ENCODE measurements around the gene HSPB2.

Gene HSPB2

DNA sequence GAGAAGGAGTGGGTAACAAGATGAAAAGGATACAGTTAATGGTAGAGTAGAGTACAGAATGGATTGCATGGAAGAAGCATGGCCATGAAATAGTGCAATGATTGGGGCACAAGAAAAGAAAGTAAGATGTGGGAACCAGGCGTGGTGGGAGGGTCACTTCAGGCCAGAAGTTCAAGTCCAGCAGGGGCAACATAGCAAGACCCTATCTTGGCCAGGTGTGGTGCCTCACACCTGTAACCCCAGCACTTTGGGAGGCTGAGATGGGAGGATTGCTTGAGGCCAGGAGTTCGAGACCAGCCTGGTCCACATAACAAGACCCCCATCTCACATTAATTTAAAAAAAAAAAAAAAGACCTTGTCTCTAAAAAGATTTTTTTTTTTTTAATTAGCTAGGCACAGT is 4.8 kb downstream of the HSPB2 start:
- peak overlapping the region; percentile 88 for H3K27ac ChIP-seq

DNA sequence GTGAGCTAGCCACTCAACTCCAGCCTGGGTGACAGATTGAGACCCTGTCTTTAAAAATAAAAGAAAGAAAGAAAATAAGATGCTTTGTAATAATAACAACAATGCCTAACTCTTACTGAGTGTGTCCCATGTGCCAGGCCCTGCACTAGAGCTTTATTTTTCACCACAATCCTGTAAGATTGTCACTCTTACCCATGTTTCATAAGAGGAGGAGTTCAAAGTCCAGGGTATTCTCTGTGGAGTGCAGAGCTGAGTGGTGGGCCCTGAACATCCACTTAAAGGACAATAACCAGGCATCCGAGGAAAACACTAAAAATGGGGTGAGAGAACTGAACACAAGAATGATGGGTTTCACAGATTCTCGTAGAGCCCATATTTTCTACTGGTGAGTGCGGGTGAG is 5.3 kb downstream of the HSPB2 start:
- peak overlapping the region; percentile 88 for H3K27ac ChIP-seq
- TF ChIP-seq, protein P1, sequence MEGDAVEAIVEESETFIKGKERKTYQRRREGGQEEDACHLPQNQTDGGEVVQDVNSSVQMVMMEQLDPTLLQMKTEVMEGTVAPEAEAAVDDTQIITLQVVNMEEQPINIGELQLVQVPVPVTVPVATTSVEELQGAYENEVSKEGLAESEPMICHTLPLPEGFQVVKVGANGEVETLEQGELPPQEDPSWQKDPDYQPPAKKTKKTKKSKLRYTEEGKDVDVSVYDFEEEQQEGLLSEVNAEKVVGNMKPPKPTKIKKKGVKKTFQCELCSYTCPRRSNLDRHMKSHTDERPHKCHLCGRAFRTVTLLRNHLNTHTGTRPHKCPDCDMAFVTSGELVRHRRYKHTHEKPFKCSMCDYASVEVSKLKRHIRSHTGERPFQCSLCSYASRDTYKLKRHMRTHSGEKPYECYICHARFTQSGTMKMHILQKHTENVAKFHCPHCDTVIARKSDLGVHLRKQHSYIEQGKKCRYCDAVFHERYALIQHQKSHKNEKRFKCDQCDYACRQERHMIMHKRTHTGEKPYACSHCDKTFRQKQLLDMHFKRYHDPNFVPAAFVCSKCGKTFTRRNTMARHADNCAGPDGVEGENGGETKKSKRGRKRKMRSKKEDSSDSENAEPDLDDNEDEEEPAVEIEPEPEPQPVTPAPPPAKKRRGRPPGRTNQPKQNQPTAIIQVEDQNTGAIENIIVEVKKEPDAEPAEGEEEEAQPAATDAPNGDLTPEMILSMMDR (conservative IDR thresholded peaks at IDR 0.05): no peak

More for the DNA sequence above, 4.8 kb downstream of the HSPB2 start:
- TF ChIP-seq, protein P1 (conservative IDR thresholded peaks at IDR 0.05): no peak

DNA sequence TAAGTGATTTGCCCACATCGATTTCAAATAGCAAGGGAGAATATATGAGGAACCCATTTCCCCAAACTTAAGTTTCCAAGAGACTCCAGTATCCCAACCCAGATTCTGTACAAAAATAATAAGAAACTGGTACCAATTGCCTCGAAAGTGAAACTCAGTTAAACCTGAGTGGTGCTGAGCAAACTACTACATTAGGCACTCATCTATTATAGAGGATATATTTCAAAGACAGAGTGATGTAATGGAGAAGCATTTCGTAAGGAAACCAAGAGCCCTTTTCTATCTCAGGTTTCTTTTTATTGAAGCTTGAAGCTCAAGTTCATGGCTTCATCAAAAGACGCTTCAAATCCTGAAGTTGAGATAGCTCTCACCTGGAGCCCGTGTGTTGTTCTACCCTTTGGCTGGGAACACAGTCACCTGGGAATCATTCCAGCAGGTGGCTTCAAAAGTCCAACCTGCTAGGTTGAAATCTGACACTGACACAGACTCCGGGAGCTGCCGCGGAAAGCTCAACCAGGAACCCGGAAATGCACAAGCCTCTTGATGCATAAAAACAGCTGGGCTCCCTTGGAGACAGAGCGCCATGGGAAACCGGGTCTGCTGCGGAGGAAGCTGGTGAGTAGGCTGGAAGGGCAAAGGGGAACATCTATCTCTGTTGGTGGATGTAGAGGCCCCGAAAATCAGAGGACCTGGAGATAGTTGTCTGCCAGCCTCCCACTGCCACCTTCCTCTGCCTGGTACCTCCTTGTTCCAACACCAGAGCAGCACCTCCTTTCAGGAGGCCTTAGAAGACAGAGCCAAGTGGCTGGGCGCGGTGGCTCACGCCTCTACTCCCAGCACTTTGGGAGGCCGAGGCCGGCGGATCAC is 6.1 kb downstream of the HSPB2 start, which contains the start of gene C11orf52:
TSS of gene C11orf52 (plus strand) at position 524 of the 867 bp plus-strand sequence. CDS start at position 584, 60 bp downstream.
- H3K27ac ChIP-seq: peak within 1 kb of the TSS; percentile 88
- TF ChIP-seq, protein P1 (conservative IDR thresholded peaks at IDR 0.05): peak; percentile 22; the same call in 1 of the 2 replicates

DNA sequence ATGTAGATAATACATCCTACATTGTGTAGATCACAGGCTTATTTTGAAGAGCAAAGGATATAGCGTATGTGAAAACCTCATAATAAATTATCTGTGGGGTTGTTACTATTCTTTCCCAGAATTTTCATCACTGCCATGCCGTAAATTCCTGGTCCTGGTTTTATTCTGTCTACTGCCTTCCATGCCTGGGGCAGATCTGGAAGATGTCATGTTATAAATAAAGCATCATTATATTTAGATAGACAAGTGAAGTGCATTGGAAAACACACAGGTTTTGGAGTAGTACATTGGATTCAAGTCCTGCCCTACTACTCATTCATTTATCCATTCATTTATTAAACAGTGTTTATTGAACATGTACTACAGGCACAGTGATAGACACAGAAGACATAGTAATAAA is 8.4 kb downstream of the HSPB2 start:
- no peak overlapping the region for H3K27ac ChIP-seq
- TF ChIP-seq, protein P1 (conservative IDR thresholded peaks at IDR 0.05): no peak

DNA sequence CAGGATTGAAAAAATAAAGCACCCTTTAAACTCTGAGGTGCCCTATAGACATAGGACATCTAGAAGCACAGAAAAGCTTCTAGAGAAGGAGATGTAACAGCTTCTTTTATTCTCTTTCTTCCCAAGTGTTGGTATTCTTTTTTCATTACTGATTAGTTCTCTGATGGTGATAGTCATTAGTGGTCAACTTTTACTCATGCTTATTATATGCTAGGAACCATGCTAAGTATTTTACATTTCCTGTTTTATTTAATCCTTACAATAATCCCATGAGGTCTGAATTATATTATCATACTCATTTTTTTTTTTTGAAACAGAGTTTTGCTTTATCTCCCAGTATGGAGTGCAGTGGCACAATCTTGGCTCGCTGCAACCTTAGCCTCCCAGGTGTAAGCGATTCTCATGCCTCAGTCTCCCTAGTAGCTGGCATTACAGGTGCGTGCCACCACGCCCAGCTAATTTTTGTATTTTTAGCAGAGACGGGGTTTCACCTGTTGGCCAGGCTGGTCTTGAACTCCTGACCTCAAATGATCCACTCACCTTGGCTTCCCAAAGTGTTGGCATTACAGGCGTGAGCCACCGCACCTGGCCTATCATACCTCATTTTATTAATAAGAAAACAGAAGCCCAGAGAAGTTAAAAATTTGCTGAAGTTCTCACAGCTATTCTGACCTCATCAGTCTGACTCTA is 9.2 kb downstream of the HSPB2 start:
- H3K27ac ChIP-seq: no peak overlapping the region
- TF ChIP-seq, protein P1 (conservative IDR thresholded peaks at IDR 0.05): no peak

DNA sequence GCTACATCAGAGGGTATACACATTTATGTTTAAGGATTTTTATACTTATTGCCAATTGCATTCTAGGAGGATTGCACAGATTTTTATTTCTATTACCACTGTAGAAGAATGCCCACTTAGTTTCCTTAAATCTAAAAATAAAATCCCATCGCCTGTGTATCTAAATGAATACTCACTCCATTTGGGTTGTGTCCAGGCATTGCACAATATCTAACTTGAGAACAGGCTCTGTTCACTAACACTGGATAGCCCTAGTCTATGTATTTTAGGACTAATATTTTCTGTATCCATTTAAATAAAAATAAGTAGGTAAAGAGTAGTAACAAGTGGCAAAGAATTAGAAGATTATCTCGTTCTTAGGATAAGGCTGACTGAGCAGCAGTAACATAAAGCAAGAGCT is 10.3 kb downstream of the HSPB2 start:
- TF ChIP-seq, protein P1 (conservative IDR thresholded peaks at IDR 0.05): no peak
- H3K27ac ChIP-seq: no peak overlapping the region

DNA sequence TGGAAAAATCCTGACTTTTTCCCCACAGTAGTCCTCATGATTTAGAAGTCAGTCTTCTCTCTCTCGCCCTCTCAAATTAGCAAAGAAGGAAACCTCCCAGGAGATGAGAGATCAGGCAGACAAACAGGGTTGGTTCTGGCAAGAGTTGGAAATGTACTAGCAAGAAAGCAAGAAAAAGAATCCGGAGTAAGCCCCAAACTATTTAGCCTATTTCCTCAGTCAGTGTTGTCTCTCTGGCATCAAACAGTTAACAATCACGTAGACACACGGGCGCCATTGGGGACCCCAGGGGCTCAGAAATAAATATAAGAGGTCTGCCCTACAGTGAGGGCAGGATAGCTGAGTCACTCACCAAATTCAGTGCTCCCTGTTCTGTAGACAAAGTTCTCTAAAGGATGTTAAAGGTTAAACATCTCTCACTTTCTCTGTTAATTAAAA is 10.8 kb downstream of the HSPB2 start:
- TF ChIP-seq, protein P1 (conservative IDR thresholded peaks at IDR 0.05): no peak

More for the DNA sequence above, 10.8 kb downstream of the HSPB2 start:
- no peak overlapping the region for H3K27ac ChIP-seq
